NOMO-1 treated with DMSO at 0.1 percent for 48 hours (cell line): Measurements from ENCODE around the gene HOXC4.
"Not testable (repeated sequence)": the region's sequence is repeated elsewhere in the genome, so short reads cannot be mapped to it uniquely, and the experiment has no call there.

ENCODE experiments used
- DNase-seq: peaks from one replicate; lab custom pipeline; 2025; ENCODE audit not compliant: unreplicated experiment; lab: John Stamatoyannopoulos, UW

Gene HOXC4

DNA sequence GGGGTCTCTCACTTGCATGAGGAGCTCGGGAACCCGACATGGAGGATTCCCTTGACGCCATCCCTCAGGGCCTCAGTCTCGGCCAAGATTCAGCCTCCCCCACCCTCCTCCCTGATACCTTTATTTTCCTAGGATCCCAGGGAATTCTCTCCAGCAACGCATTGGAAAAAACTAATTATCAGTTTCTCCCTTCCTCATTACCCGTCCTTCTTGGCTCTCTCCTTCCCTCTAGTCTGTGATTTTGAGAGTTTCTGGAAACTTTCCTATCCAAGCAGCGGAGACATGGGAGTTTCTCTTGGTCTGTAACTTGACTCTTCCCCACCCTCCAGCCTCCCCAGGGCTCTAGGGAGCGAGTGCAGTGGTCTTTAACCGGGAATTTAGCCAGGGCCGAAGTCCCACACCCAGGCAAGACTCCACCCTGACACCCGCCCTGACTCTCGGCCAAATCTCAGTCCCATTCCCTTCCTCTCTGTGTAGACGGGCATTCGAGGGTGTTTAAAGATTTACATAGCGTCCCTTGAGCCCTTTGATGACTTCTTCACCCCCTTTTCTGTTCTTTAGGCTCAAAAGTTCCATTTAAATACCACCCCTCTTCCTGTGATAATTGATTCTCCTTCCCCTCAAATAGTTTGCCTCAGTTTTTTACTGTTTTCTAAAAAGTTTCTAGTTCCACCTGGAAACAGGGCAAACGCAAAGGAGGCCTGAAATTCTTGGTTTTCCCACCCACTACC, 14.1 kb upstream of the HOXC4 start:
- DNase-seq: no peak

GRCh38 chr12:54040148-54040494, 13.5 kb upstream of the HOXC4 start:
- DNase-seq: no peak

DNA sequence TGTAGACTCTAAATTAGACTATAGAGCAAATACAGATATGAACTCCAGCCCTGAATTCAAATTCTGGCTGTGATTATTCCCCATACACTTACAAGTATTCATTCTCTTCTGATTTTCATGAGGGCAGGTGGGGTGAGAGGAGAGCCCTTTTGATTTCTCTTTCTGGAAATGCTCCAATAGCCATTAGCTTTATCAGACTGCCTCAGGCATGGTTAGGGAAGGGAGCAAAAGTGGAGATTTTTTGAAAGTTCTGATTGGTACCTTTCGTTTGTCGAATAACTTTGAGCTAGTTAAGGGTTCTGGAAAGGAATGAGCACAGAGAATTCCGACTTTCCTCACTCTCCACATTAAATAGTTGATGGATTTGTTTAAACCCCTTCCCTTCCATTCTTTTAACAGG, 13.0 kb upstream of the HOXC4 start:
- DNase-seq: no peak

- no peak for DNase-seq
These were observed 12.4 kb upstream of the HOXC4 start for GRCh38 chr12:54041097-54041690.

DNA sequence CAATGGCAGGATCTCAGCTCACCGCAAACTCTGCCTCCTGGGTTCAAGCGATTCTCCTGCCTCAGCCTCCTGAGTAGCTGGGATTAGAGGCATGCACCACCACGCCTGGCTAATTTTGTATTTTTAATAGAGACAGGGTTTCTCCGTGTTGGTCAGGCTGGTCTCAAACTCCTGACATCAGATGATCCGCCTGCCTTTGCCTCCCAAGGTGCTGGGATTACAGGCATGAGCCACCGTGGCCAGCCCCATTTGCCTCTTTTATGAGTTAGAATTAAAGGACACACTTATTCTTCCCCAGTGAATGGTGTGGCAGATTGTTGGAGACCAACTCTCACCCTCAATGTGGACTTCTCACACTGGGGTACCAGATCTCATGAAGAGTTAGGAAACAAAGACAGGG, 11.6 kb upstream of the HOXC4 start:
- not testable (repeated sequence) for DNase-seq

GRCh38 chr12:54042970-54043853, 10.4 kb upstream of the HOXC4 start:
- no peak for DNase-seq

GRCh38 chr12:54044425-54045103, 9.1 kb upstream of the HOXC4 start:
- no peak for DNase-seq

GRCh38 chr12:54045401-54045800, 8.2 kb upstream of the HOXC4 start:
- no peak for DNase-seq

- no peak for DNase-seq
These were observed 7.6 kb upstream of the HOXC4 start for GRCh38 chr12:54045868-54046521.

GRCh38 chr12:54046809-54047159, 6.9 kb upstream of the HOXC4 start:
- DNase-seq: no peak

DNA sequence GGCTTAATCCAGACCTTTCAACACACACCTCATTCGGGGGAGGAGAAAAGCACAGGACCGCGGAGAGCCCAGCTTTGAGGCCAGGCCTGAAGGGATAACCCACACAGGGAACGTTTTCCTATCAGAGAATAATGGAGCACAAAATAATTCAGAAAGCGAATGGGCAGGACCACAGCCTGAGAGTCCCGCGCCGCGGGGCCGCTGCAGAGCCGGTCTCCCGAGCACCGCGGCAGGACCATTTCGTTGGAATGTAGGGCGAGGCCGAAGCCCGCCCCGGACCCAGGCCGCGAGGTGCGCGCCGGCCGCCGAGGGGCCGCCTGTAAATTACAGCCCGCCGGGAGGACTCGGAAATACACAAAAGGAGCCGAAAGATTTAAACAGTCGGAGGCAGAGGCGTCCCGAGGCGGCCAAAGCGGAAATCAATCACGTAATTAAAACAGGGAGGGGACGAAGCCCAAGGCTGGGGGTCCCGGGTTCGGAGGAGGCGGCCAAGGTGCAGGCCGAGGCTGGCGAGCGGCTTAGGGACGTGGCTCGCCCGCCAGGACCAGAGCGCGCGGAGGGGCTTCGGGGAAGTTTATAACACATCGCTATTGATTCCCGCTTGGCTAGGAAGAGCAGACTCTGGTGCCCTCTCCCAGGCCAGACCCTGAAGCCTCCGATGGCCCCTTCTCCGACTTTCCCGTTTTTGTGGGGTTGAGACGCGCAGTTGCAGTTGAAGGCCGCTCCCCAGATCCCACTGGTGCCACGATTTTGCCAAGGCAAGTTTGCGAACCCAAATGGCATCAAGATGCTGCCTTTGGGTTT, 6.3 kb upstream of the HOXC4 start:
- no peak for DNase-seq

DNA sequence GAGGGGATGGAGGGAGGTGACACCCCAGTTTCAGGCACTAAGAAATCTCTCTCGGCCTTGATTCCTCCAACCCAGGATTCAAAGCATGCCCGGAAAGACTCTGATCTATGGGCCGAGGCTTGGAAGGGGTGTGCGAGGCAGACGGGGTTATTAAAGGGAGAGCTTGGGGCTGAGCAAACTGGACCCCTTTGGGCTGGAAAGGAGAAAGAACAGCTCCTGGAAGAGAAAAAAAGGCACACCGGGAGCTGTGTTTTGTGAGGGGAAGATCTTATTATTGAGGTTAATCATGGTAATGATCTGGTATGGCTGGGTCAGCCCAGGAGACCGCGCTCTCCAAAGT, 5.7 kb upstream of the HOXC4 start:
- no peak for DNase-seq

DNA sequence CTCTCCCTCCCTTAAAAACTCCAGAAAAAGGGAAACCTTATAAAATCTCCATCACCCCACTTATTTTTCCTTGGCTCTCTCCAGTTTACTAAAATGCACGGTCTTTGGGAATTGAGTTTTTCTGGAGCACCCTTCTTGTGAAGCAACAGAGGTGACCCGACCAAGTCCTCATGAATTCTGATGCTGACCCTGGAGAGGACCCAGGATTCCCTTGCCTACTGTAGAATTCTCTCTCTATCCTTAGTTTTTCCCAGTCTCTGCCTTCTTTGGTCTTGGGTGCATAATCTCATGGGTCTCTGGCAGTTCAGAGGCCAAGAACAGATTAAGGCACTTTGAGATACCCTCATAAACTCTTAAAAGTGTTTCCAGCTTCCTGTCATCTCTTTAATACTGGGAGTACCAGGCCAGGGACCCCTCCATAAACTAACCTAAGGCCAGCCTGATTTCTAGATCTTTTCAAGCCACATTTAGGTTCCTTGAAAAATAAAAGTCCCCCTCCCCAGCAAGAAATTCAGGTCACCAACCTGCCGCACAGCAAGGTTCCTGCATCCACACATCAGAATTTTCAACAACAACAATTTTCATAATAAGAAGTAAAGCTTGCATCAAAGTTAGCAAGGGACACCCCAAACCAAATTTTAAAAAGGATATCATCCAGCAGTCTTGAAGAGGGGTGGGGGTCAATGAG, 5.1 kb upstream of the HOXC4 start:
- DNase-seq: no peak

DNA sequence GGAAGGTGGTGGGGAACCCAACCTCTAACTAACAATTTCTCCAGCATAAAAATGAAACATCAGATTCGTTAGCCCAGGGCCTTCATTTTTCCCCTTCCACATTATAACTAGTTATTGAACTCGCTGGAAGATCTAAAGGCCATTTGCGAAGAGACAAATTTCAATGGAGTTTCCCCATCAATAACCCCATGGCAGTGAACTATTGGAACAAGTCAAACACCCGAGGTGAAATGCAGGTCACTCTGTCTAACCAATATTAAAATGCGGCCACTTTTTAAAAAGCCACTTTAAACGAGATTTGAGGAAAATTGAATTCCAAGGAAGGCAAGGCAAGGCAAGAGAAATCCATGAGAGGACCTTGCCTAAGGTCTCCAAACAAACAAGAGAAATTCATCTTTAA, 4.5 kb upstream of the HOXC4 start:
- DNase-seq: no peak

DNA sequence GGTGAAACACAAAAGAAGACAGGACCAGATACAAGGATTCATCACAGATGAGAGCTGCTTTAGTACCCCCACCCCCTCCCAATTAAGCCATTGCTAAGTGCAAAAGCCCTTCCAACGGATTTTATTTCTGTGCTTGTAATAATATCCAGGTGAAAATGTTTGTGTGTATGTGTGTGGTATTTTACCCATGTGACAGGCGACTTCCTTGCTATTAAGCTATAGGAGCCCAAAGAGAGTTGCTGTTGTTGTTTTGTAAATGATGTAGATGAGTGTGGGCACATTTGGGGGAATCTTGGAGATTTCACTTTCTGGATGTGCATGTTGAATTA, 3.2 kb upstream of the HOXC4 start:
- DNase-seq: no peak

GRCh38 chr12:54051026-54051842, 2.4 kb upstream of the HOXC4 start:
- DNase-seq: no peak

- no peak for DNase-seq
These were observed 1.7 kb upstream of the HOXC4 start for GRCh38 chr12:54051874-54052437.

DNA sequence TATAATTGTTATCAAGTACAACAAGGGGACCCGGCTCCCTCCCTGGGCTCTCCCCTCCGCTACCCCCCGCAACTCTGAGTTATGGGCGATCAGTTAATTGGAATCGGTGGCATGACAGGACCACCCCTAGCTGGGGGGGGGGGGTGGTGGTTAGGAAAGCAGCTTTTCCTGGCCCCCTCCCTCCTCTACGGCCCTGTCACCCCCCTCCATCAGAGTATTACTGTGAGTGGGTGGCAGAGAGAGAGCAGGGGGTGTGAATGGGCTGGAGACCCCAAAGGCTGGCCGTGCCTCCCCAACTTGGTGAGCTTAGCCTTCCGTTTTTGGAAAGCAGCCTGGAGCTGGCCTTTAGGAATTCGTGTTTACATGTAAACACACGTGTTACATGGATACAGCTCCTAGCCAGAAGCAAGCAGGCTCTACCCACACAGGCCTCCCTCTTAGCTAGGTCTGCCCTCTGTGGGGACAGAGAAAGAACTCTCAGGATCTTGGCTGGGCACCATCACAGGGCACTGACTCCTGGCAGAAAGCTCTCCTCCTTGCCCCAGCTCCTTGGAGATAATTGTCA, 1.1 kb upstream of the HOXC4 start:
- DNase-seq: no peak
